ENCODE results near the gene PARD3B. TPM values are rescaled to one million over a fixed set of nuclear protein-coding genes. Genes with fewer than 3 reads are reported as not detected.

The PARD3B gene
- total RNA-seq, 1 experiment from 2014 or later: 7.6 TPM

DNA sequence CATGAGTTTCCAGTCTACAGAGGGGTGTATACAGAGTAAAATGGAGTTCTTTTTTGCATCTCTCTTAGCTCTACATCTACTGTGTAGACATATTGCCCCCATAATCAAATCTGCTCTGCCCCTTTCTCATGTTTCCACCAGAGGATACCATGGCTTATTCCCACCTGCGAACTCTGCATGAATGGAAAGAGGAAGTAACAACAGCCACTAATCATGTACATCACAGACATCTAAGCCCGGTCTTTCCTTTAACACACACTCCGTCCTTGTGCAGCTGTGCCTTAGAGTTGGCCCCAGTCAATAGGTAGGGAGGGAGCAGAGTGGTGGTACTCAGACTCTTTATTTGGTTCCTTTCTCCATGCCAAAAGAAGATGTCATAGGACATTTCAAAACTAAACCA is 989.7 kb downstream of the PARD3B start:
- Histone ChIP-seq H3F3A (ENCODE audit: insufficient read depth, low read depth) (no peaks in the 10 kb centered on the region), H3K79me2 (ENCODE audit: low read depth) (no peaks in the 10 kb centered on the region), H3K4me1 (replicated peaks; ENCODE audit: insufficient read depth) (no peaks in the 10 kb centered on the region), H3K9me2 (ENCODE audit: insufficient read depth) (no peaks in the 10 kb centered on the region), H2AFZ (no peak overlapping the region), H3K27ac (no peak overlapping the region), H3K9me3 (ENCODE audit: insufficient read depth, low read depth) (no peaks in the 10 kb centered on the region), H3K4me2 (no peak overlapping the region), H3K4me3 (no peak overlapping the region), H3K27me3 (ENCODE audit: insufficient read depth, low read depth) (no peaks in the 10 kb centered on the region), H4K20me1 (ENCODE audit: insufficient read depth) (no peaks in the 10 kb centered on the region), H3K36me3 (ENCODE audit: low read depth) (no peaks in the 10 kb centered on the region)
- no peak for DNase-seq
- CTCF ChIA-PET: no interaction called here
- no TSS peak for BruUV-seq (replicated peaks)
- no peak for TF ChIP-seq EZH2 (IDR thresholded peaks at IDR 0.05; ENCODE audit: low read depth)
- TF ChIP-seq, protein P1, sequence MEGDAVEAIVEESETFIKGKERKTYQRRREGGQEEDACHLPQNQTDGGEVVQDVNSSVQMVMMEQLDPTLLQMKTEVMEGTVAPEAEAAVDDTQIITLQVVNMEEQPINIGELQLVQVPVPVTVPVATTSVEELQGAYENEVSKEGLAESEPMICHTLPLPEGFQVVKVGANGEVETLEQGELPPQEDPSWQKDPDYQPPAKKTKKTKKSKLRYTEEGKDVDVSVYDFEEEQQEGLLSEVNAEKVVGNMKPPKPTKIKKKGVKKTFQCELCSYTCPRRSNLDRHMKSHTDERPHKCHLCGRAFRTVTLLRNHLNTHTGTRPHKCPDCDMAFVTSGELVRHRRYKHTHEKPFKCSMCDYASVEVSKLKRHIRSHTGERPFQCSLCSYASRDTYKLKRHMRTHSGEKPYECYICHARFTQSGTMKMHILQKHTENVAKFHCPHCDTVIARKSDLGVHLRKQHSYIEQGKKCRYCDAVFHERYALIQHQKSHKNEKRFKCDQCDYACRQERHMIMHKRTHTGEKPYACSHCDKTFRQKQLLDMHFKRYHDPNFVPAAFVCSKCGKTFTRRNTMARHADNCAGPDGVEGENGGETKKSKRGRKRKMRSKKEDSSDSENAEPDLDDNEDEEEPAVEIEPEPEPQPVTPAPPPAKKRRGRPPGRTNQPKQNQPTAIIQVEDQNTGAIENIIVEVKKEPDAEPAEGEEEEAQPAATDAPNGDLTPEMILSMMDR (conservative IDR thresholded peaks at IDR 0.05): no peak
- intact Hi-C loops (cut with micrococcal nuclease; ENCODE audit: unreplicated experiment): no loop called here
- POLR2A ChIA-PET (ENCODE audit: unreplicated experiment): no interaction called here

DNA sequence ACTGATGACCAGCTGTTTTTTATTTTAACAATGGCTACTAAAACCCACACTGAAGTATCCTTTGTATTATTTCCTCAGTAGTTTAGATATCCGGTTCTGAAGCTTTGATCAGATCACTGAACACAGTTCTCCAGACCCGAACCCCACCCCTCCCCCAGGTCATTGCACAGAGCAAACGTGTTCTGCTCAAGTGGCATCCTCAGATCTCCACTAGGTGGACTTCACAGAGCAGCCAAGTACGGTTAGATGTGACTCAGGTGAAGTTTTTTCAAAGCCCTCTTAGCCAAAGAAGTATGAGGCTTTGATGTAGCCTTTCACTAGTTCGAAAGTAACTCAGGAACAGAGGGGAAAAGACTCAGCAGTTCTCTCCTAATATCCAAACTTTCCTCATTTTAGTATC is 994.3 kb downstream of the PARD3B start:
- Histone ChIP-seq H3K9me3 (ENCODE audit: insufficient read depth, low read depth) (no peaks in the 10 kb centered on the region), H2AFZ (no peak overlapping the region), H3K36me3 (ENCODE audit: low read depth) (no peaks in the 10 kb centered on the region), H3K4me1 (replicated peaks; ENCODE audit: insufficient read depth) (no peaks in the 10 kb centered on the region), H3K4me2 (no peak overlapping the region), H3F3A (ENCODE audit: insufficient read depth, low read depth) (no peaks in the 10 kb centered on the region), H4K20me1 (ENCODE audit: insufficient read depth) (no peaks in the 10 kb centered on the region), H3K27ac (no peak overlapping the region), H3K79me2 (ENCODE audit: low read depth) (no peaks in the 10 kb centered on the region), H3K4me3 (no peak overlapping the region), H3K9me2 (ENCODE audit: insufficient read depth) (no peaks in the 10 kb centered on the region), H3K27me3 (ENCODE audit: insufficient read depth, low read depth) (no peaks in the 10 kb centered on the region)
- no TSS peak for BruUV-seq (replicated peaks)
- TF ChIP-seq, protein P1 (conservative IDR thresholded peaks at IDR 0.05): no peak
- TF ChIP-seq EZH2 (IDR thresholded peaks at IDR 0.05; ENCODE audit: low read depth): no peak
- intact Hi-C loops (cut with micrococcal nuclease; ENCODE audit: unreplicated experiment): no loop called here
- CTCF ChIA-PET: no interaction called here
- DNase-seq: no peak
- POLR2A ChIA-PET (ENCODE audit: unreplicated experiment): no interaction called here

DNA sequence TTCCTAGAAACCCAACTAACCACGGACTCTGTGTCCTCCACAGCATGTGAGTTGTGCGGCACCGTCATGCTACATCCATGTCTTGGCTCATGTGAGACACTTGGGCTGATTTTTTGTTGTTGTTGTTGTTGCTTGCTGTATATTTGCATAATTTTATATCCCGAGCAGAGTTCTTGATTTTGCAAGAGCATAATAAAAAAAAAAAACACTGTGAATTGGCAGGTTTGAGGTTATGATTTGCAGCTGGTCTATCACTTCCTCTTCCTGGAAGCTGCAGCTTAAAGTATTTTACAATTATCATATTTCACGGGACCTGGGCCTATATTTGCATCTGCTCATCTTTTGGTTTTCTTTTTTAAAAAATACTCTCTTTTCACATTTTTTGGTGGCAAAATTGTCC is 994.8 kb downstream of the PARD3B start:
- no peaks in the 10 kb centered on the region for H3K9me2 ChIP-seq (ENCODE audit: insufficient read depth)
- BruUV-seq (replicated peaks): no TSS peak
- H2AFZ ChIP-seq: no peak overlapping the region
- no peaks in the 10 kb centered on the region for H3K79me2 ChIP-seq (ENCODE audit: low read depth)
- intact Hi-C loops (cut with micrococcal nuclease; ENCODE audit: unreplicated experiment): no loop called here
- POLR2A ChIA-PET (ENCODE audit: unreplicated experiment): no interaction called here
- no peak overlapping the region for H3K4me2 ChIP-seq
- no peak for TF ChIP-seq EZH2 (IDR thresholded peaks at IDR 0.05; ENCODE audit: low read depth)
- TF ChIP-seq, protein P1 (conservative IDR thresholded peaks at IDR 0.05): no peak
- no peaks in the 10 kb centered on the region for H3K27me3 ChIP-seq (ENCODE audit: insufficient read depth, low read depth)
- no peaks in the 10 kb centered on the region for H3K9me3 ChIP-seq (ENCODE audit: insufficient read depth, low read depth)
- H3K27ac ChIP-seq: no peak overlapping the region
- H3K4me1 ChIP-seq (replicated peaks; ENCODE audit: insufficient read depth): no peaks in the 10 kb centered on the region
- H4K20me1 ChIP-seq (ENCODE audit: insufficient read depth): no peaks in the 10 kb centered on the region
- H3K4me3 ChIP-seq: no peak overlapping the region
- no peaks in the 10 kb centered on the region for H3F3A ChIP-seq (ENCODE audit: insufficient read depth, low read depth)
- H3K36me3 ChIP-seq (ENCODE audit: low read depth): no peaks in the 10 kb centered on the region
- CTCF ChIA-PET: no interaction called here
- DNase-seq: no peak

Measured in PC-9 (cell line).